CD14-positive monocyte (primary cell): ENCODE measurements around the gene MRPS2. TPM values are rescaled to one million over a fixed set of nuclear protein-coding genes. Genes with fewer than 3 reads are reported as not detected.

ENCODE experiments used
- DNase-seq, 3 donors: peaks; one replicate each; pipeline ENCODE4 v3.0.0-alpha.2; 2011 to 2022
- H2AFZ ChIP-seq: 2 replicates; pipeline ENCODE4 v1.6.0; 2012; ENCODE audit warnings: mild to moderate bottlenecking, low read depth, low read length, inconsistent platforms; ENCODE audit not compliant: insufficient read depth, poor library complexity, severe bottlenecking
- H3K27ac ChIP-seq, 2 donors: 1 replicate in 1 of 2; 2 replicates in 1 of 2; pipeline ENCODE4 v1.5.1; 2012 to 2013; ENCODE audit warnings: low read length in 2 of 2, control low read depth in 1 of 2, inconsistent platforms in 1 of 2, low read depth in 1 of 2, mild to moderate bottlenecking in 1 of 2
- H3K27me3 ChIP-seq, 2 donors: one replicate each; pipeline versions ENCODE4 v1.6.0 to v1.6.1; 2011 to 2013; ENCODE audit warnings: low read length in 2 of 2; ENCODE audit not compliant: control insufficient read depth in 2 of 2, insufficient read depth in 2 of 2
- H3K36me3 ChIP-seq, 2 donors: replicated peaks in 1 of 2; 1 replicate in 1 of 2; 2 replicates in 1 of 2; pipeline versions ENCODE4 v1.5.1 to v1.6.1; 2012 to 2013; ENCODE audit warnings: low read length in 2 of 2, control low read depth in 1 of 2, inconsistent platforms in 1 of 2, mild to moderate bottlenecking in 1 of 2; ENCODE audit not compliant: insufficient read depth in 2 of 2, control insufficient read depth in 1 of 2
- H3K4me1 ChIP-seq, 2 donors: 1 replicate in 1 of 2; 2 replicates in 1 of 2; pipeline versions ENCODE4 v1.5.1 to v1.6.1; 2012 to 2013; ENCODE audit warnings: low read length in 2 of 2, control low read depth in 1 of 2, inconsistent platforms in 1 of 2, mild to moderate bottlenecking in 1 of 2, moderate library complexity in 1 of 2; ENCODE audit not compliant: insufficient read depth in 2 of 2, control insufficient read depth in 1 of 2
- H3K4me2 ChIP-seq: replicated peaks from 2 replicates; pipeline ENCODE3; 2012; ENCODE audit warnings: low read length, moderate library complexity, mild to moderate bottlenecking; ENCODE audit not compliant: poor library complexity, severe bottlenecking; ENCODE audit errors: extremely low read depth
- H3K4me3 ChIP-seq, 3 experiments: fragments of 200-600 bp in 1 of 3; sonication (generic) in 1 of 3; replicated peaks in 1 of 3; 1 replicate in 2 of 3; 2 replicates in 1 of 3; pipeline ENCODE4 v1.5.1; 2011 to 2013; ENCODE audit warnings: low read length in 3 of 3, mild to moderate bottlenecking in 3 of 3, control low read depth in 2 of 3, low read depth in 2 of 3, inconsistent platforms in 1 of 3, moderate library complexity in 1 of 3
- H3K79me2 ChIP-seq: 2 replicates; pipeline ENCODE4 v1.6.0; 2012; ENCODE audit warnings: mild to moderate bottlenecking, control low read depth, inconsistent platforms, low read length, moderate library complexity; ENCODE audit not compliant: insufficient read depth
- H3K9ac ChIP-seq: 2 replicates; pipeline ENCODE4 v1.6.0; 2017; ENCODE audit warnings: low read length, mild to moderate bottlenecking; ENCODE audit not compliant: insufficient read depth, poor library complexity, severe bottlenecking
- H3K9me3 ChIP-seq, 2 donors: replicated peaks in 1 of 2; 1 replicate in 1 of 2; 2 replicates in 1 of 2; pipeline versions ENCODE4 v1.5.1 to v1.6.1; 2012 to 2013; ENCODE audit warnings: low read length in 2 of 2, control low read depth in 1 of 2; ENCODE audit not compliant: control insufficient read depth in 1 of 2, insufficient read depth in 1 of 2
- H4K20me1 ChIP-seq: 2 replicates; pipeline ENCODE4 v1.6.0; 2012; ENCODE audit warnings: mild to moderate bottlenecking, low read length, control low read depth, moderate library complexity; ENCODE audit not compliant: insufficient read depth
- H3K27ac Mint-ChIP-seq, 7 donors: one replicate each; pipeline ENCODE4 v1.8.0; 2020; ENCODE audit warnings: mild to moderate bottlenecking in 7 of 7, mixed read lengths in 7 of 7, moderate library complexity in 6 of 7, inconsistent platforms in 2 of 7
- H3K27me3 Mint-ChIP-seq, 3 donors: one replicate each; pipeline ENCODE4 v1.8.0; 2021 to 2022; ENCODE audit warnings: low read depth in 3 of 3, mild to moderate bottlenecking in 3 of 3, mixed read lengths in 3 of 3, moderate library complexity in 3 of 3, inconsistent platforms in 1 of 3
- H3K36me3 Mint-ChIP-seq, 2 donors: one replicate each; pipeline ENCODE4 v1.8.0; 2020; ENCODE audit warnings: mixed read lengths in 2 of 2, inconsistent platforms in 1 of 2, mild to moderate bottlenecking in 1 of 2
- H3K4me1 Mint-ChIP-seq: one replicate; pipeline ENCODE4 v1.8.0; 2020; ENCODE audit warnings: mild to moderate bottlenecking, mixed read lengths
- H3K4me3 Mint-ChIP-seq, 2 donors: one replicate each; pipeline ENCODE4 v1.8.0; 2020; ENCODE audit warnings: mild to moderate bottlenecking in 2 of 2, mixed read lengths in 2 of 2, moderate library complexity in 1 of 2
- H3K9me3 Mint-ChIP-seq, 7 donors: one replicate each; pipeline ENCODE4 v1.8.0; 2020 to 2022; ENCODE audit warnings: mixed read lengths in 7 of 7, mild to moderate bottlenecking in 6 of 7, moderate library complexity in 6 of 7, inconsistent platforms in 2 of 7
- CTCF ChIP-seq: fragments of 200-600 bp; IDR thresholded peaks from one replicate; pipeline ENCODE4 v1.8.0; 2022; ENCODE audit warnings: antibody characterized with exemption, mild to moderate bottlenecking
- WGBS: methylation state at CpG from one replicate; pipeline ENCODE4 v1.1.5; 2013; ENCODE audit warnings: missing lambda C conversion rate; ENCODE audit not compliant: insufficient coverage; 5-methylcytosine and 5-hydroxymethylcytosine counted together
- intact Hi-C, 2 donors: fragments of 100-400 bp; cut with micrococcal nuclease; formaldehyde crosslinking; loops; one replicate each; pipeline versions ENCODE4 v1.15.0 to v1.15.1; 2023
- polyA plus RNA-seq, 3 donors: library from polyadenylated mRNA; depleted of rRNA in 1 of 3; unstranded in 2 of 3; stranded (reverse) in 1 of 3; fragments of 300-500 nt in 2 of 3; fragments of >200 nt in 1 of 3; fragmentation: Illumina TruSeq in 2 of 3; gene quantifications; 1 replicate in 2 of 3; 2 replicates in 1 of 3; pipeline ENCODE4 v1.2.3, GENCODE V29; 2012 to 2021

MRPS2 gene
- polyA plus RNA-seq, 3 donors, result 27.9 to 54.4 (median 30.2) TPM

GRCh38 chr9:135550344-135550918 lies 49.9 kb downstream of the MRPS2 start:
- Histone ChIP-seq H3K9me3 (no peaks in the 10 kb centered on the region), H3K4me3 (no peak overlapping the region), H3K27ac (no peak overlapping the region), H3K4me2 (no peak overlapping the region), H3K27me3 (no peaks in the 10 kb centered on the region), H4K20me1 (no peaks in the 10 kb centered on the region), H2AFZ (no peak overlapping the region), H3K4me1 (no peaks in the 10 kb centered on the region), H3K36me3 (no peaks in the 10 kb centered on the region), H3K9ac (no peak overlapping the region), H3K79me2 (no peaks in the 10 kb centered on the region)
- H3K4me1 Mint-ChIP-seq, result no peaks in the 10 kb centered on the region
- intact Hi-C loops, result no loop called here
- WGBS, result 80% methylated on average over 9 of the region's 17 CpGs
- H3K27me3 Mint-ChIP-seq, result peaks cover 0 to 3% (median 2%) of the 10 kb centered on the region in 3 donors
- no peaks in the 10 kb centered on the region for H3K36me3 Mint-ChIP-seq
- DNase-seq, result no peak
- no peak for TF ChIP-seq CTCF
- H3K27ac Mint-ChIP-seq, result no peak overlapping the region
- H3K4me3 Mint-ChIP-seq, result no peak overlapping the region
- H3K9me3 Mint-ChIP-seq, result peaks cover 0 to 3% (median 0%) of the 10 kb centered on the region in 7 donors

GRCh38 chr9:135551031-135551430 lies 50.5 kb downstream of the MRPS2 start:
- intact Hi-C loops, result no loop called here

More at GRCh38 chr9:135551031-135551430, 50.5 kb downstream of the MRPS2 start:
- Histone ChIP-seq H3K9me3 (no peaks in the 10 kb centered on the region), H3K27ac (no peak overlapping the region), H3K9ac (no peak overlapping the region), H2AFZ (no peak overlapping the region), H3K27me3 (no peaks in the 10 kb centered on the region), H3K79me2 (no peaks in the 10 kb centered on the region), H3K4me2 (no peak overlapping the region), H4K20me1 (no peaks in the 10 kb centered on the region), H3K4me3 (no peak overlapping the region), H3K4me1 (no peaks in the 10 kb centered on the region), H3K36me3 (no peaks in the 10 kb centered on the region)
- Mint-ChIP-seq H3K4me1 (no peaks in the 10 kb centered on the region), H3K4me3 (no peak overlapping the region), H3K36me3 (no peaks in the 10 kb centered on the region), H3K27ac (no peak overlapping the region), H3K9me3 (peaks cover 0 to 3% (median 0%) of the 10 kb centered on the region in 7 donors), H3K27me3 (peaks cover 0 to 5% (median 2%) of the 10 kb centered on the region in 3 donors)
- no peak for DNase-seq
- no peak for TF ChIP-seq CTCF
- 30% methylated on average over 14 of the region's 14 CpGs for WGBS
